Muscle layer of colon (tissue), 2 donors: ENCODE results near the gene GALNT7.
"Not testable (repeated sequence)": the region's sequence is repeated elsewhere in the genome, so short reads cannot be mapped to it uniquely, and the experiment has no call there.

Source experiments
- H3K27ac ChIP-seq: one replicate; pipeline ENCODE4 v1.7.0; 2013; ENCODE audit warnings: low read depth, mild to moderate bottlenecking, low read length, moderate library complexity
- H3K27me3 ChIP-seq, 2 donors: one replicate each; pipeline ENCODE4 v1.7.0; 2013; ENCODE audit warnings: low read length in 2 of 2, mild to moderate bottlenecking in 2 of 2; ENCODE audit not compliant: insufficient read depth in 2 of 2, control insufficient read depth in 1 of 2
- H3K36me3 ChIP-seq: one replicate; pipeline ENCODE4 v1.7.0; 2013; ENCODE audit warnings: mild to moderate bottlenecking, low read length; ENCODE audit not compliant: insufficient read depth
- H3K4me1 ChIP-seq: one replicate; pipeline ENCODE4 v1.7.0; 2013; ENCODE audit warnings: mild to moderate bottlenecking, low read length; ENCODE audit not compliant: insufficient read depth
- H3K4me3 ChIP-seq, 2 donors: one replicate each; pipeline ENCODE4 v1.7.0; 2013; ENCODE audit warnings: low read length in 2 of 2, low read depth in 1 of 2, mild to moderate bottlenecking in 1 of 2, moderate library complexity in 1 of 2
- H3K9ac ChIP-seq: one replicate; pipeline ENCODE4 v1.7.0; 2013; ENCODE audit warnings: low read length
- H3K9me3 ChIP-seq: one replicate; pipeline ENCODE4 v1.7.0; 2013; ENCODE audit warnings: mild to moderate bottlenecking, low read length
- donor health status: abdominal sarcoma.
- donor health status: Adenocarcinoma of cecum.

GALNT7 gene

DNA sequence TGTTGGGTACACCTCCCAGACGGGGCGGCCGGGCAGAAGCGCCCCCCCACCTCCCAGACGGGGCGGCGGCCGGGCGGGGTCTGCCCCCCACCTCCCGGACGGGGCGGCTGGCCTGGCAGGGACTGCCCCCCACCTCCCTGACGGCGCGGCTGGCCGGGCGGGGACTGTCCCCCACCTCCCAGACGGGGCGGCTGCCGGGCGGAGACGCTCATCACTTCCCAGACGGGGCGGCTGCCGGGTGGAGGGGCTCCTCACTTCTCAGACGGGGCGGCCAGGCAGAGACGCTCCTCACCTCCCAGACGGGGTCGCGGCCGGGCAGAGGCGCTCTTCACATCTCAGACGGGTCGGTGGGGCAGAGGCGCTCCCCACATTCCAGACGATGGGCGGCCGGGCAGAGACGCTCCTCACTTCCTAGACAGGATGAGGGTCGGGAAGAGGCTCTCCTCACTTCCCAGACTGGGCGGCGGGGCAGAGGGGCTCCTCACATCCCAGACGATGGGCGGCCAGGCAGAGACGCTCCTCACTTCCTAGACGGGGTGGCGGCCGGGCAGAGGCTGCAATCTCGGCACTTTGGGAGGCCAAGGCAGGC is 15.1 kb downstream of the GALNT7 start:
- H3K4me1 ChIP-seq, H3K9me3 ChIP-seq, H3K4me3 ChIP-seq, H3K27ac ChIP-seq, H3K27me3 ChIP-seq, H3K9ac ChIP-seq, H3K36me3 ChIP-seq: not testable (repeated sequence)

DNA sequence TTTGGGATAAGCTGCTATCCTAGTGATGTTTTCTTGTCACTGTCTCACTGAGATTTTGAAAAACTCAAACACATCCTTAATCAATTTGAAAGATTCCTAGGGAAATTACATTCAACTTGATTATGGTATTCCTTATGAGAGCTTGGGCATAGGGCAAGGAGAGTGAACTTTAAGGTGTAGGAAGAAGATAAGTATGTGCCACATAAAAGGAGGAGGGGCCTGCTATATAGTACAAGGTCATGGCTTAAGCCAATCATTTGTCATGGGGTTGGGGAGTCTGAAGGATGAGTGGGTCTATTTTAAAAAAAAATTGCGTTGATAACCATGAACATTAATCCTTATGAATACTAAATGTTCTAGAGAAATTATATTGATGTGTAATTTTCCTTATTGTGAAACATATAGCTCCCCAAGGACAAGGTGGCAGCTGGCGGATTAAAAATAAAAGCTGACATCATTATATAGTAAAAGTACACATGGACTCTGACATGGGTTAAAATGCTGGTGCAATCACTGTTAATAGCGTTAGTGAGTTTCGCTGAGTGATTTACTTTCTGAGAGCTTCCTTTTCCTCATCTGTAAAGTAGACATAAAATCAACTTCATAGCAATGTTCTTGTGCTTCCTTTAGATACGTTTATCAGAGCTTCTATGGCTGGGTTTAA is 17.4 kb downstream of the GALNT7 start:
- H3K36me3 ChIP-seq: no peaks in the 10 kb centered on the region
- H3K9me3 ChIP-seq: no peaks in the 10 kb centered on the region
- no peak overlapping the region for H3K4me3 ChIP-seq
- no peak overlapping the region for H3K9ac ChIP-seq
- no peak overlapping the region for H3K27ac ChIP-seq
- H3K4me1 ChIP-seq: peaks cover 6% of the 10 kb centered on the region
- H3K27me3 ChIP-seq: no peaks in the 10 kb centered on the region

- H3K9me3 ChIP-seq: no peaks in the 10 kb centered on the region
- H3K4me1 ChIP-seq: peaks cover under 1% of the 10 kb centered on the region
- H3K36me3 ChIP-seq: no peaks in the 10 kb centered on the region
- no peak overlapping the region for H3K4me3 ChIP-seq
- H3K27ac ChIP-seq: no peak overlapping the region
- H3K27me3 ChIP-seq: no peaks in the 10 kb centered on the region
- H3K9ac ChIP-seq: no peak overlapping the region
These were observed 19.1 kb downstream of the GALNT7 start for GRCh38 chr4:173187732-173188131.

GRCh38 chr4:173188648-173189047 is 20.0 kb downstream of the GALNT7 start:
- no peaks in the 10 kb centered on the region for H3K27me3 ChIP-seq
- no peak overlapping the region for H3K4me3 ChIP-seq
- H3K27ac ChIP-seq: no peak overlapping the region
- H3K4me1 ChIP-seq: no peaks in the 10 kb centered on the region
- no peaks in the 10 kb centered on the region for H3K9me3 ChIP-seq
- no peak overlapping the region for H3K9ac ChIP-seq
- H3K36me3 ChIP-seq: no peaks in the 10 kb centered on the region

- Histone ChIP-seq H3K36me3 (no peaks in the 10 kb centered on the region), H3K27ac (no peak overlapping the region), H3K9ac (no peak overlapping the region), H3K4me1 (no peaks in the 10 kb centered on the region), H3K4me3 (no peak overlapping the region), H3K27me3 (no peaks in the 10 kb centered on the region), H3K9me3 (no peaks in the 10 kb centered on the region)
These were observed 20.6 kb downstream of the GALNT7 start for GRCh38 chr4:173189117-173189693.

DNA sequence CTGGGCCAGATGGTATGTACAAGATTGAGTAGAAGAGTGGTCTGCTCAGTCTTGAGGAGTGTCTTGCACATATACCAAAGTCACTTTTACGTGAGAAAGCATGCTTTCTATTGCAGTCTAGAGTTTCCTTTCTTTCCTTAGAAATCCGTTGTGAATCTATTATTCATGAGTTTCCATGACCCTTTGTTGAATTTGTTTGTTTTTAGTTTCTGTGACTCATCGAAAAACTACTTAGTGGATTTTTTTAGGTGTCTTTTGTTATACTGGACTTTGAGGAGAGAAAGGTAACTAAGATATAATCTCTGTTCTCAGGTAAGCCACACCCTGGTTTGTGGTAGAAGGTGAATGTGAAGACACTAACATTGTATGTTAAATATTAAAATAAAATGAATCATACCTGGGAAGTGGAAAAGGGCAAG is 23.0 kb downstream of the GALNT7 start:
- no peaks in the 10 kb centered on the region for H3K4me1 ChIP-seq
- no peak overlapping the region for H3K4me3 ChIP-seq
- H3K9ac ChIP-seq: no peak overlapping the region
- no peaks in the 10 kb centered on the region for H3K9me3 ChIP-seq
- H3K27me3 ChIP-seq: no peaks in the 10 kb centered on the region
- H3K36me3 ChIP-seq: no peaks in the 10 kb centered on the region
- no peak overlapping the region for H3K27ac ChIP-seq

DNA sequence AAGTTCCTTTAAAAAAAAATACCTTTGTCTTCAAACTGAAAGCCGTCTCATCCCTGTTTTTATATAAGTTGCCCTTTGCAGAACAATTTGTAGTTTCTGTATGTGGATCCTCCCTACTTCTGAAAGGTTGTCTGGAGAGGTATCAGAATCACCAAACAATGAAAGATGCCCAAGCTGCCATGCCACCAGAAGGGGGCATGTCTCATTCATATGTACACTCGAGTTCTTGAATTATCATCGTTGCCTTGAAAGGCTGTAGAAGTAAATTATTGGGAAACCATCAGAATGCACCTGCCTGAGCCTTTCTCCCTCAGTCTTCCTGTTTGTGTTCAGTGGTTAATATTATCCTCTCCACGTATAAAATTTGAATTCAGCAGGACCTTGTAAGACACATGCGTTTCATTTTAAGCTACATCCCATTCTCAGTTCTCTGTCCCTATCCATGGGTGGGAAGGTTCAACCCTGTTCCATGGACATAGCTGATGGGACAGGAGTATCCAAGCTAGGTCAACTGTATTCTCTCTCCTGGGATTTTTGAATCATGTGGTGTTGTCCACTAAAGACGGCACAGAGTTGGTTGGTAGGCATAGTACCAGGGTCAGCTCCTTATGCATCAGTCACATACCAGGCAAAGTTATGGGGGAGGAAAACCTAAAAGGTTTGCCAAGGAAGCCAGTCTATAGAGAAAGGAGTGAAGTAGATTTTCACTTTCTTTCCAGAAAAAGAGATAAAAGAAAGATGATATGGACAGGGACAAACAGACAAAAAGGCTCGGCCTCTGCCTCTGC is 24.0 kb downstream of the GALNT7 start:
- H3K27me3 ChIP-seq: no peaks in the 10 kb centered on the region
- H3K36me3 ChIP-seq: no peaks in the 10 kb centered on the region
- no peak overlapping the region for H3K9ac ChIP-seq
- H3K4me3 ChIP-seq: no peak overlapping the region
- H3K27ac ChIP-seq: no peak overlapping the region
- no peaks in the 10 kb centered on the region for H3K4me1 ChIP-seq
- no peaks in the 10 kb centered on the region for H3K9me3 ChIP-seq

DNA sequence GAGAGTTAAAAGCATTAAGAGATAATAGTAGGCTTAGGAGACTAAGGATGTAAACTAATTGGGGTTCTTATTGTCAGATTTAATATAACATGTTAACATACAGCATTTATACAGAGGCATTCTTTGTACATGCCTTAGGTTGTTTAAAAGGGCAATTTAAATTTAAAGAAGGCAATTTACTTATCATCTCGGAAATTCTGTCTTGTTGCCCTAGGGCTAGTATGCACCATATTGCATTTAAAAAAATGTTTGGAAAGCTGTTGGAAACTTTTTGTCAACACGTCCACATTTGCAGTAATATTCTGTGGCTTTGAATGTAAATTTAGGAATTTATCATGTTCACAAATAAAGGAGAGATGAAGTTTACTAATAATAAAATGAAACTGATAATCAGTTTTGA is 25.5 kb downstream of the GALNT7 start:
- Histone ChIP-seq H3K36me3 (no peaks in the 10 kb centered on the region), H3K4me1 (no peaks in the 10 kb centered on the region), H3K9ac (no peak overlapping the region), H3K27me3 (no peaks in the 10 kb centered on the region), H3K27ac (no peak overlapping the region), H3K4me3 (no peak overlapping the region), H3K9me3 (no peaks in the 10 kb centered on the region)

DNA sequence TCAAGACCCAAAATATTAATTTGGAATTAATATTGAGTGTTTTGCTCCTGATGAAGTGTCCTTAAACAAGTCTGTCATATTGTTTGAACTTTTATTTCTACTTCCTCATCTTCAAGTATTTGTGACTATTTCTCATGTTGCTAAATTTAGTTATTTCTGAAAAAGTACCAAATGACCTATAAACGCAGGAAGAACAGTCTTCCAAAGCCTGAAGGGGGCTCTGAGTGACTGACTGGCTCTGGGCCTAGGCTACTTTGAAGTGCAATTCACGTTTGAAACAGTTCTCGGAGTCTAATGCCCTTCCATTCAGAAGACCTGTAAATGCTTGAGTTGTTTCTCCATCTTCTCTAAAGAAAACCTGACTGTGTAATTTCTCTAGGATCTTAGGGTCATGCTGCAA is 26.5 kb downstream of the GALNT7 start:
- no peaks in the 10 kb centered on the region for H3K36me3 ChIP-seq
- H3K27me3 ChIP-seq: no peaks in the 10 kb centered on the region
- H3K4me3 ChIP-seq: no peak overlapping the region
- H3K9ac ChIP-seq: no peak overlapping the region
- H3K4me1 ChIP-seq: no peaks in the 10 kb centered on the region
- H3K27ac ChIP-seq: no peak overlapping the region
- no peaks in the 10 kb centered on the region for H3K9me3 ChIP-seq

GRCh38 chr4:173199553-173199952 is 30.9 kb downstream of the GALNT7 start:
- Histone ChIP-seq H3K4me3 (no peak overlapping the region), H3K36me3 (no peaks in the 10 kb centered on the region), H3K27ac (no peak overlapping the region), H3K4me1 (no peaks in the 10 kb centered on the region), H3K27me3 (no peaks in the 10 kb centered on the region), H3K9me3 (no peaks in the 10 kb centered on the region), H3K9ac (no peak overlapping the region)

- H3K9ac ChIP-seq: no peak overlapping the region
- H3K9me3 ChIP-seq: no peaks in the 10 kb centered on the region
- H3K4me3 ChIP-seq: no peak overlapping the region
- no peak overlapping the region for H3K27ac ChIP-seq
- no peaks in the 10 kb centered on the region for H3K36me3 ChIP-seq
- H3K4me1 ChIP-seq: no peaks in the 10 kb centered on the region
- no peaks in the 10 kb centered on the region for H3K27me3 ChIP-seq
These were observed 31.7 kb downstream of the GALNT7 start for GRCh38 chr4:173200103-173200884.
